GM12874 (cell line): ENCODE data around the gene COQ3.

Experiments used
- CTCF ChIP-seq: IDR thresholded peaks from 2 replicates; pipeline ENCODE4 v1.5.1; 2011; ENCODE audit warnings: low read depth, mild to moderate bottlenecking, control low read depth, low read length, moderate library complexity; ENCODE audit not compliant: insufficient read depth

The COQ3 gene

GRCh38 chr6:99384507-99384906, 9.5 kb downstream of the COQ3 start:
- TF ChIP-seq CTCF = no peak

- TF ChIP-seq CTCF = no peak
Measured at GRCh38 chr6:99378636-99379035, 15.4 kb downstream of the COQ3 start.

GRCh38 chr6:99369533-99369932, 24.5 kb downstream of the COQ3 start:
- no peak for TF ChIP-seq CTCF

- no peak for TF ChIP-seq CTCF
Measured at GRCh38 chr6:99366852-99367251, 27.1 kb downstream of the COQ3 start.

GRCh38 chr6:99364026-99364425, 30.0 kb downstream of the COQ3 start:
- no peak for TF ChIP-seq CTCF

- TF ChIP-seq CTCF = no peak
Measured at GRCh38 chr6:99362678-99363268, 31.2 kb downstream of the COQ3 start.

- TF ChIP-seq CTCF = no peak
Measured at GRCh38 chr6:99359800-99360199, 34.2 kb downstream of the COQ3 start.
